Lower leg skin (tissue), 3 donors: ENCODE data around the gene WNT9B.

Source experiments
- POLR2A ChIP-seq, 2 donors: fragments of 450-650 bp; IDR thresholded peaks; one replicate each; pipeline ENCODE4 v1.6.1; 2016 to 2017; ENCODE audit warnings: antibody characterized with exemption in 2 of 2, mild to moderate bottlenecking in 1 of 2, moderate library complexity in 1 of 2
- TF ChIP-seq, protein P1 (sequence below), 3 donors: fragments of 450-650 bp; IDR thresholded peaks; one replicate each; pipeline ENCODE4 v1.5.1; 2016; ENCODE audit warnings: antibody characterized with exemption in 3 of 3, mild to moderate bottlenecking in 3 of 3, moderate library complexity in 2 of 3

DNA sequence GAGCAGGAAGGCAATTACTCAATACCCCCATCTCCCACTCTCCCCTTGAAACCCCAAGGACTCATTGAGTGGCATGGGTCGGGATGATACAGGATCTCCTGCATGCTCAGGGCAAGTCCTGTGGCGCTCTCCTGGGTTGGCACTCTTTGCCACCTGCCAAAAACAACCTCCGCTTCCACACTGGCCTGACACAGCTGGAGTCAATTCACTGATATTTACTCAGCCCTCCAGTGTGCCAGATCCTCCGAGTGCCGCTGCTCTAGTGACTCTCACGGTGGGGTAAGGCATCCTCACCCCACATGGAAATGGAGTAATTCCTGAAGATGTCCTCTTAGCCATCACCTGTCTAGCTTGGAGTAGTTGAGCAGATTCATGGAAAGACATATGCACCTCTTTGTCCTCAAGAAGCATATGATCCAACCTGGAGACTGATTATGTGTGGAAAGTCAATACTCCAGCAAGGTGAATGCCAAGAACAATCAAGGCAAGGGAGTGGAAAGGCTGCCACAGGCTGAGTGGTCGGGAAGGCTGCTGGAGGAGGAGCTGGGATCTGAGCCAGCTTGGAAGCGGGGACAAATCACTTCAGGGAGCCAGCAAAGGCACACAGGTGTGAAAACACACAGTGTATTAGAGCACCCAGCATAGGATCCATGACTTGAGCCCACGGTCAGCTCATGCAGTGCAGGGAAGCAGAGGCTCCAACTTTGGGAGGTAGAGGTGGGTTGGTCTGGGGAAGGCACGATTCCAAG, 59.0 kb downstream of the WNT9B start:
- TF ChIP-seq, protein P1, sequence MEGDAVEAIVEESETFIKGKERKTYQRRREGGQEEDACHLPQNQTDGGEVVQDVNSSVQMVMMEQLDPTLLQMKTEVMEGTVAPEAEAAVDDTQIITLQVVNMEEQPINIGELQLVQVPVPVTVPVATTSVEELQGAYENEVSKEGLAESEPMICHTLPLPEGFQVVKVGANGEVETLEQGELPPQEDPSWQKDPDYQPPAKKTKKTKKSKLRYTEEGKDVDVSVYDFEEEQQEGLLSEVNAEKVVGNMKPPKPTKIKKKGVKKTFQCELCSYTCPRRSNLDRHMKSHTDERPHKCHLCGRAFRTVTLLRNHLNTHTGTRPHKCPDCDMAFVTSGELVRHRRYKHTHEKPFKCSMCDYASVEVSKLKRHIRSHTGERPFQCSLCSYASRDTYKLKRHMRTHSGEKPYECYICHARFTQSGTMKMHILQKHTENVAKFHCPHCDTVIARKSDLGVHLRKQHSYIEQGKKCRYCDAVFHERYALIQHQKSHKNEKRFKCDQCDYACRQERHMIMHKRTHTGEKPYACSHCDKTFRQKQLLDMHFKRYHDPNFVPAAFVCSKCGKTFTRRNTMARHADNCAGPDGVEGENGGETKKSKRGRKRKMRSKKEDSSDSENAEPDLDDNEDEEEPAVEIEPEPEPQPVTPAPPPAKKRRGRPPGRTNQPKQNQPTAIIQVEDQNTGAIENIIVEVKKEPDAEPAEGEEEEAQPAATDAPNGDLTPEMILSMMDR (IDR thresholded peaks at IDR 0.05), result no peak
- no peak for TF ChIP-seq POLR2A (IDR thresholded peaks at IDR 0.05)
